Astrocyte of the cerebellum (primary cell): Measurements from ENCODE around the gene DPH3.

Source experiments
- DNase-seq: peaks from one replicate; pipeline ENCODE4 v3.0.0-alpha.2; 2011; ENCODE audit warnings: low read depth
- H3K4me3 ChIP-seq: 2 replicates; pipeline ENCODE4 v1.5.1; 2011; ENCODE audit warnings: mild to moderate bottlenecking, low read depth, low read length, moderate library complexity
- CTCF ChIP-seq: IDR thresholded peaks from 2 replicates; pipeline ENCODE4 v1.5.1; 2012; ENCODE audit warnings: low read length, low read depth, moderate library complexity, mild to moderate bottlenecking; ENCODE audit errors: missing control alignments
- in situ Hi-C: cut with HindIII; loops from 2 replicates; pipeline ENCODE4 v1.10.0; 2017; ENCODE audit warnings: low sequenced_read_pairs

DPH3 gene

GRCh38 chr3:16247282-16248061 lies 17.3 kb downstream of the DPH3 start:
- H3K4me3 ChIP-seq = no peak overlapping the region
- in situ Hi-C loops = loop anchor here (25.0 kb wide), 1 partner anchor 610 kb away; no protein-coding TSS in a partner anchor

GRCh38 chr3:16245609-16246008 lies 19.1 kb downstream of the DPH3 start:
- in situ Hi-C loops = loop anchor here (25.0 kb wide), 1 partner anchor 608 kb away; no protein-coding TSS in a partner anchor
- no peak for TF ChIP-seq CTCF
- no peak overlapping the region for H3K4me3 ChIP-seq
- DNase-seq = no peak

More at GRCh38 chr3:16247282-16248061, 17.3 kb downstream of the DPH3 start:
- peak; percentile 84 for TF ChIP-seq CTCF
- DNase-seq = peak; percentile 73

GRCh38 chr3:16243706-16244490 lies 20.8 kb downstream of the DPH3 start:
- no peak overlapping the region for H3K4me3 ChIP-seq
- in situ Hi-C loops = loop anchor here (25.0 kb wide), 1 partner anchor 607 kb away; no protein-coding TSS in a partner anchor
- no peak for TF ChIP-seq CTCF
- no peak for DNase-seq

- in situ Hi-C loops = loop anchor here (25.0 kb wide), 1 partner anchor 605 kb away; no protein-coding TSS in a partner anchor
- no peak for TF ChIP-seq CTCF
- no peak overlapping the region for H3K4me3 ChIP-seq
- no peak for DNase-seq
These were observed 22.6 kb downstream of the DPH3 start for GRCh38 chr3:16242177-16242576.

- no peak for DNase-seq
- in situ Hi-C loops = loop anchor here (25.0 kb wide), 1 partner anchor 604 kb away; no protein-coding TSS in a partner anchor
- no peak for TF ChIP-seq CTCF
- no peak overlapping the region for H3K4me3 ChIP-seq
These were observed 23.5 kb downstream of the DPH3 start for GRCh38 chr3:16241225-16241624.

- DNase-seq = no peak
- no peak for TF ChIP-seq CTCF
- H3K4me3 ChIP-seq = no peak overlapping the region
- in situ Hi-C loops = loop anchor here (25.0 kb wide), 1 partner anchor 603 kb away; no protein-coding TSS in a partner anchor
These were observed 24.3 kb downstream of the DPH3 start for GRCh38 chr3:16240229-16241023.
